HepG2 (cell line): ENCODE results near the gene PLEKHG4. TPM values are rescaled to one million over a fixed set of nuclear protein-coding genes. Genes with fewer than 3 reads are reported as not detected.

Source experiments
- ATAC-seq: fragments of 200-7000 bp; cut with Tn5 transposase; 3 replicates; pipeline ENCODE4 v1.9.1; 2020; ENCODE audit warnings: mild to moderate bottlenecking, moderate library complexity
- BruUV-seq: library from RNA; stranded (reverse); fragments of 400-500 nt; replicated peaks from 2 replicates; lab custom pipeline; 2021; lab: Mats Ljungman, UMichigan
- CTCF ChIA-PET: fragments of 300-600 bp; formaldehyde crosslinking; extraction: SDS; loops from one replicate; lab custom pipeline; 2021; ENCODE audit warnings: low total read pairs, inconsistent platforms, low intra/inter-chr PET ratio; lab: Yijun Ruan, JAX
- POLR2A ChIA-PET: fragments of 350-600 bp; sonication (Branson Sonifier 250); formaldehyde crosslinking; loops from one replicate; lab custom pipeline; 2020; ENCODE audit warnings: antibody characterized with exemption, inconsistent platforms; lab: Yijun Ruan, JAX
- DNase-seq: peaks from one replicate; pipeline ENCODE4 v3.0.0-alpha.2; 2015; ENCODE audit warnings: low spot score
- FAIRE-seq: peaks from 3 replicates; lab custom pipeline; 2011; peaks lifted over from hg19 to GRCh38; lab: Jason Lieb, UNC
- H2AFZ ChIP-seq: one replicate; pipeline ENCODE4 v1.6.1; 2011; ENCODE audit warnings: low read length, inconsistent platforms
- H3K27ac ChIP-seq: fragments of 300-600 bp; 3 replicates; pipeline ENCODE4 v1.8.0; 2011; ENCODE audit warnings: mixed run types, mild to moderate bottlenecking, mixed read lengths, low read length, inconsistent platforms; ENCODE audit not compliant: insufficient read depth; ENCODE audit errors: extremely low read length
- H3K27me3 ChIP-seq, 2 experiments: fragments of 200-600 bp in 1 of 2; 2 replicates in 1 of 2; 3 replicates in 1 of 2; pipeline versions ENCODE4 v1.6.0 to v1.8.0; 2011; ENCODE audit warnings: low read length in 2 of 2, mild to moderate bottlenecking in 2 of 2, moderate library complexity in 2 of 2, inconsistent platforms in 1 of 2; ENCODE audit not compliant: insufficient read depth in 2 of 2, control insufficient read depth in 1 of 2
- H3K36me3 ChIP-seq, 2 experiments: fragments of 200-600 bp in 1 of 2; replicated peaks in 1 of 2; 2 replicates in 1 of 2; 3 replicates in 1 of 2; pipeline versions ENCODE4 v1.5.1 to v1.8.0; 2011; ENCODE audit warnings: low read length in 2 of 2, inconsistent platforms in 1 of 2; ENCODE audit not compliant: insufficient read depth in 2 of 2, control insufficient read depth in 1 of 2
- H3K4me1 ChIP-seq: 2 replicates; pipeline ENCODE4 v1.5.1; 2012; ENCODE audit warnings: low read length, inconsistent platforms; ENCODE audit not compliant: insufficient read depth
- H3K4me2 ChIP-seq: 2 replicates; pipeline ENCODE4 v1.6.0; 2011; ENCODE audit warnings: low read depth, low read length, inconsistent platforms
- H3K4me3 ChIP-seq, 3 experiments: fragments of 200-600 bp in 1 of 3; sonication (generic), shearing (Covaris generic) in 1 of 3; replicated peaks in 1 of 3; 2 replicates each; pipeline ENCODE4 v1.5.1; 2011 to 2016; ENCODE audit warnings: low read length in 3 of 3, inconsistent platforms in 2 of 3, low read depth in 2 of 3, mild to moderate bottlenecking in 2 of 3, control low read depth in 1 of 3, mixed read lengths in 1 of 3; ENCODE audit not compliant: insufficient read depth in 1 of 3
- H3K79me2 ChIP-seq: one replicate; pipeline ENCODE4 v1.6.1; 2011; ENCODE audit warnings: low read length, inconsistent platforms; ENCODE audit not compliant: insufficient read depth
- H3K9ac ChIP-seq: 2 replicates; pipeline ENCODE4 v1.6.0; 2011; ENCODE audit warnings: mild to moderate bottlenecking, low read depth, low read length, inconsistent platforms; ENCODE audit not compliant: insufficient read depth
- H3K9me3 ChIP-seq: 2 replicates; pipeline ENCODE4 v1.5.1; 2012; ENCODE audit warnings: mild to moderate bottlenecking, low read length
- H4K20me1 ChIP-seq: 2 replicates; pipeline ENCODE4 v1.6.0; 2011; ENCODE audit warnings: inconsistent platforms, mild to moderate bottlenecking, low read length, moderate library complexity; ENCODE audit not compliant: insufficient read depth
- TMF1 ChIP-seq: sonication (generic); formaldehyde crosslinking; IDR thresholded peaks from 2 replicates; pipeline ENCODE4 v1.8.1; 2022; ENCODE audit warnings: low read depth, missing genetic modification reagents
- ZBTB21 ChIP-seq: sonication (generic); formaldehyde crosslinking; IDR thresholded peaks from 2 replicates; pipeline ENCODE4 v1.4.0; 2020; ENCODE audit warnings: missing genetic modification reagents
- ZBTB38 ChIP-seq: sonication (generic); formaldehyde crosslinking; IDR thresholded peaks from 2 replicates; pipeline ENCODE4 v1.5.1; 2020; ENCODE audit warnings: mild to moderate bottlenecking, missing genetic modification reagents
- ZFP90 ChIP-seq: sonication (generic); formaldehyde crosslinking; IDR thresholded peaks from 2 replicates; pipeline ENCODE4 v1.8.0; 2022; ENCODE audit warnings: missing genetic modification reagents, mild to moderate bottlenecking, inconsistent platforms, borderline replicate concordance
- ZKSCAN5 ChIP-seq: sonication (generic); formaldehyde crosslinking; IDR thresholded peaks from 2 replicates; pipeline ENCODE4 v1.5.1; 2020; ENCODE audit warnings: mild to moderate bottlenecking, missing genetic modification reagents
- ZNF10 ChIP-seq: sonication (generic); formaldehyde crosslinking; IDR thresholded peaks from 2 replicates; pipeline ENCODE4 v1.4.0; 2020; ENCODE audit warnings: mild to moderate bottlenecking, low read depth, missing genetic modification reagents, borderline replicate concordance
- ZNF367 ChIP-seq: sonication (generic); formaldehyde crosslinking; IDR thresholded peaks from 2 replicates; pipeline ENCODE4 v1.4.0; 2020; ENCODE audit warnings: missing genetic modification reagents, borderline replicate concordance
- ZNF383 ChIP-seq: sonication (generic); formaldehyde crosslinking; IDR thresholded peaks from 2 replicates; pipeline ENCODE4 v1.4.0; 2020; ENCODE audit warnings: missing genetic modification reagents, mild to moderate bottlenecking, borderline replicate concordance
- ZNF577 ChIP-seq: sonication (generic); formaldehyde crosslinking; IDR thresholded peaks from 2 replicates; pipeline ENCODE4 v1.4.0; 2020; ENCODE audit warnings: mild to moderate bottlenecking, low read depth, missing genetic modification reagents, borderline replicate concordance
- ZNF839 ChIP-seq: sonication (generic); formaldehyde crosslinking; IDR thresholded peaks from 2 replicates; pipeline ENCODE4 v1.4.0; 2020; ENCODE audit warnings: missing genetic modification reagents, mild to moderate bottlenecking, borderline replicate concordance
- WGBS: methylation state at CpG from one replicate; pipeline ENCODE4 v1.1.6; 2017; ENCODE audit warnings: low lambda C conversion rate; 5-methylcytosine and 5-hydroxymethylcytosine counted together
- in situ Hi-C: cut with HindIII; loops from 2 replicates; pipeline ENCODE4 v1.10.0; 2017; ENCODE audit warnings: low pct_unique_long_range_greater_than_20kb; ENCODE audit not compliant: extremely low pct_ligation_motif_present
- intact Hi-C: fragments of 100-400 bp; cut with micrococcal nuclease; formaldehyde crosslinking; loops from one replicate; pipeline ENCODE4 v1.10.0; 2022; ENCODE audit not compliant: unreplicated experiment
- polyA plus RNA-seq, 8 experiments: library from polyadenylated mRNA; depleted of rRNA in 3 of 8; stranded (reverse) in 7 of 8; unstranded in 1 of 8; fragments of >200 nt; fragmentation: Illumina TruSeq in 4 of 8; extraction: Trizol in 4 of 8; gene quantifications; 2 replicates each; pipeline versions ENCODE4 v1.2.1 to v1.2.3, GENCODE V29; 2011 to 2016; ENCODE audit warnings: low read depth in 4 of 8, missing spikeins in 1 of 8, mixed read lengths in 1 of 8; ENCODE audit not compliant: insufficient read depth in 1 of 8
- total RNA-seq, 5 experiments: library from RNA; depleted of rRNA; stranded (reverse); fragments of >200 nt; fragmentation: Illumina TruSeq; extraction: Trizol; gene quantifications; 2 replicates each; pipeline ENCODE4 v1.2.3, GENCODE V29; 2016; ENCODE audit warnings: low read depth in 1 of 5
- TF ChIP-seq, protein P1 (sequence below): sonication (generic); formaldehyde crosslinking; conservative IDR thresholded peaks from 2 replicates; pipeline ENCODE4 v1.4.0; 2020; ENCODE audit warnings: missing genetic modification reagents
- TF ChIP-seq, protein P2 (sequence below): sonication (generic); formaldehyde crosslinking; IDR thresholded peaks from 2 replicates; pipeline ENCODE4 v1.5.1; 2020; ENCODE audit warnings: missing genetic modification reagents, mild to moderate bottlenecking, borderline replicate concordance
- TF ChIP-seq, protein P3 (sequence below): sonication (generic); formaldehyde crosslinking; IDR thresholded peaks from 2 replicates; pipeline ENCODE4 v1.5.0; 2020; ENCODE audit warnings: missing genetic modification reagents, mild to moderate bottlenecking, borderline replicate concordance
- TF ChIP-seq, protein P4 (sequence below), 2 experiments: sonication (generic) in 1 of 2; formaldehyde crosslinking in 1 of 2; IDR thresholded peaks; 2 replicates each; pipeline versions ENCODE4 v1.5.1 to v1.6.1; 2011 to 2020; ENCODE audit warnings: borderline replicate concordance in 1 of 2, low read depth in 1 of 2, low read length in 1 of 2, mild to moderate bottlenecking in 1 of 2, missing genetic modification reagents in 1 of 2, moderate library complexity in 1 of 2

Gene PLEKHG4
- total and polyA plus RNA-seq, 2 of the 13 experiments (the other 11 are each of a cell fraction or from before 2014, with no cell fraction given): 7.1 to 13.6 TPM

DNA sequence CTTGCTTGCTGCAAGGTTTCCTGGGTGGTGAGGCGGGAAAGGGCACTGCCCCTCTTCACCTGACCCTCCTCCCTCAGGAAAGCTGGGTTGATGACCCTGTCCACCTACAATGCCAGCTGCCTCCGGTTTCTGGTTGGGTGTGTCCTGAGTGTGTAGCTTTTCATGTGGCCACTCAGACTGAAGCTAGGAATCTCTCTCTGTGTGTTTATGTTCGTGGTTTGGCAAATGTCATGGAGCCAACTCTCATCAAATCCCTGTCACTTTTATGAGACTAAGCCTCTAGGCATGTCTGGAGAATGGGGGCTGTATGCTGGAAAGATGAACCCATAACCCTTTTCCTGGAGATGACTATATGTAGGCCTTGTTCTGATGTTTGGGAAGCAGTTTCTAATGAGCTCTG is 17.1 kb downstream of the PLEKHG4 start:
- ATAC-seq: no peak
- Histone ChIP-seq H3K4me2 (no peak overlapping the region), H3K4me1 (no peaks in the 10 kb centered on the region), H3K36me3 (no peaks in the 10 kb centered on the region), H3K4me3 (no peak overlapping the region), H3K79me2 (no peaks in the 10 kb centered on the region), H3K9ac (no peak overlapping the region), H3K27me3 (peaks cover 2 to 55% of the 10 kb centered on the region in 2 experiments; a peak in 4 of 5 replicates), H3K9me3 (no peaks in the 10 kb centered on the region), H3K27ac (no peak overlapping the region), H2AFZ (no peak overlapping the region), H4K20me1 (no peaks in the 10 kb centered on the region)
- no TSS peak for BruUV-seq
- intact Hi-C loops (no loop called here), in situ Hi-C loops (no loop called here)
- WGBS: 3% methylated on average over 3 of the region's 3 CpGs
- FAIRE-seq: no peak
- CTCF ChIA-PET: no interaction called here
- TF ChIP-seq ZNF839 (CRISPR knock-in tag) (no peak), ZNF383 (CRISPR knock-in tag) (no peak), ZNF577 (CRISPR knock-in tag) (no peak), ZNF10 (CRISPR knock-in tag) (no peak), ZBTB21 (no peak), ZNF367 (CRISPR knock-in tag) (no peak), ZBTB38 (CRISPR knock-in tag) (no peak), TMF1 (no peak), ZFP90 (no peak), ZKSCAN5 (CRISPR knock-in tag) (no peak)
- TF ChIP-seq, protein P1, sequence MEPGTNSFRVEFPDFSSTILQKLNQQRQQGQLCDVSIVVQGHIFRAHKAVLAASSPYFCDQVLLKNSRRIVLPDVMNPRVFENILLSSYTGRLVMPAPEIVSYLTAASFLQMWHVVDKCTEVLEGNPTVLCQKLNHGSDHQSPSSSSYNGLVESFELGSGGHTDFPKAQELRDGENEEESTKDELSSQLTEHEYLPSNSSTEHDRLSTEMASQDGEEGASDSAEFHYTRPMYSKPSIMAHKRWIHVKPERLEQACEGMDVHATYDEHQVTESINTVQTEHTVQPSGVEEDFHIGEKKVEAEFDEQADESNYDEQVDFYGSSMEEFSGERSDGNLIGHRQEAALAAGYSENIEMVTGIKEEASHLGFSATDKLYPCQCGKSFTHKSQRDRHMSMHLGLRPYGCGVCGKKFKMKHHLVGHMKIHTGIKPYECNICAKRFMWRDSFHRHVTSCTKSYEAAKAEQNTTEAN (CRISPR knock-in tag): no peak
- TF ChIP-seq, protein P2, sequence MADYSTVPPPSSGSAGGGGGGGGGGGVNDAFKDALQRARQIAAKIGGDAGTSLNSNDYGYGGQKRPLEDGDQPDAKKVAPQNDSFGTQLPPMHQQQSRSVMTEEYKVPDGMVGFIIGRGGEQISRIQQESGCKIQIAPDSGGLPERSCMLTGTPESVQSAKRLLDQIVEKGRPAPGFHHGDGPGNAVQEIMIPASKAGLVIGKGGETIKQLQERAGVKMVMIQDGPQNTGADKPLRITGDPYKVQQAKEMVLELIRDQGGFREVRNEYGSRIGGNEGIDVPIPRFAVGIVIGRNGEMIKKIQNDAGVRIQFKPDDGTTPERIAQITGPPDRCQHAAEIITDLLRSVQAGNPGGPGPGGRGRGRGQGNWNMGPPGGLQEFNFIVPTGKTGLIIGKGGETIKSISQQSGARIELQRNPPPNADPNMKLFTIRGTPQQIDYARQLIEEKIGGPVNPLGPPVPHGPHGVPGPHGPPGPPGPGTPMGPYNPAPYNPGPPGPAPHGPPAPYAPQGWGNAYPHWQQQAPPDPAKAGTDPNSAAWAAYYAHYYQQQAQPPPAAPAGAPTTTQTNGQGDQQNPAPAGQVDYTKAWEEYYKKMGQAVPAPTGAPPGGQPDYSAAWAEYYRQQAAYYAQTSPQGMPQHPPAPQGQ (CRISPR knock-in tag): no peak
- TF ChIP-seq, protein P3, sequence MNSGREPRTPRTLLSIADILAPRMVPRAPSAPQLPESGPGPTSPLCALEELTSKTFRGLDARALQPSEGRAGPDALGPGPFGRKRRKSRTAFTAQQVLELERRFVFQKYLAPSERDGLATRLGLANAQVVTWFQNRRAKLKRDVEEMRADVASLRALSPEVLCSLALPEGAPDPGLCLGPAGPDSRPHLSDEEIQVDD (CRISPR knock-in tag): no peak
- TF ChIP-seq, protein P4, sequence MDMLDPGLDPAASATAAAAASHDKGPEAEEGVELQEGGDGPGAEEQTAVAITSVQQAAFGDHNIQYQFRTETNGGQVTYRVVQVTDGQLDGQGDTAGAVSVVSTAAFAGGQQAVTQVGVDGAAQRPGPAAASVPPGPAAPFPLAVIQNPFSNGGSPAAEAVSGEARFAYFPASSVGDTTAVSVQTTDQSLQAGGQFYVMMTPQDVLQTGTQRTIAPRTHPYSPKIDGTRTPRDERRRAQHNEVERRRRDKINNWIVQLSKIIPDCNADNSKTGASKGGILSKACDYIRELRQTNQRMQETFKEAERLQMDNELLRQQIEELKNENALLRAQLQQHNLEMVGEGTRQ (IDR thresholded peaks at IDR 0.05; ENCODE audit: low read depth, low read length): no peak
- TF ChIP-seq, protein P4 (CRISPR knock-in tag; IDR thresholded peaks at IDR 0.05; ENCODE audit: borderline replicate concordance): no peak
- no peak for DNase-seq
- POLR2A ChIA-PET: no interaction called here
